ENCODE data around the gene ANKFY1. TPM values are rescaled to one million over a fixed set of nuclear protein-coding genes. Genes with fewer than 3 reads are reported as not detected.

Gene ANKFY1
- total RNA-seq, 1 donor from 2014 or later: 64.5 TPM

- peaks cover 13% of the 10 kb centered on the region for H3K4me1 Mint-ChIP-seq
- no peak for TF ChIP-seq CTCF (IDR thresholded peaks at IDR 0.05; ENCODE audit: unreplicated experiment)
- no peak overlapping the region for H3K4me3 Mint-ChIP-seq
- H3K27me3 Mint-ChIP-seq (ENCODE audit: low read depth): no peaks in the 10 kb centered on the region
- peaks cover 15% of the 10 kb centered on the region for H3K36me3 Mint-ChIP-seq
- H3K9me3 Mint-ChIP-seq: no peaks in the 10 kb centered on the region
- no peak for DNase-seq (ENCODE audit: low spot score in 2 of 2, unreplicated experiment in 2 of 2)
- peak overlapping the region; percentile 83 for H3K27ac Mint-ChIP-seq
Observed at GRCh38 chr17:4221163-4221562, 42.6 kb downstream of the ANKFY1 start.

GRCh38 chr17:4220655-4221054 is 43.1 kb downstream of the ANKFY1 start:
- H3K36me3 Mint-ChIP-seq: peaks cover 15% of the 10 kb centered on the region
- no peaks in the 10 kb centered on the region for H3K27me3 Mint-ChIP-seq (ENCODE audit: low read depth)
- TF ChIP-seq CTCF (IDR thresholded peaks at IDR 0.05; ENCODE audit: unreplicated experiment): no peak
- H3K9me3 Mint-ChIP-seq: no peaks in the 10 kb centered on the region
- DNase-seq (ENCODE audit: low spot score in 2 of 2, unreplicated experiment in 2 of 2): no peak
- peaks cover 15% of the 10 kb centered on the region for H3K4me1 Mint-ChIP-seq
- no peak overlapping the region for H3K4me3 Mint-ChIP-seq
- H3K27ac Mint-ChIP-seq: peak overlapping the region; percentile 83

DNA sequence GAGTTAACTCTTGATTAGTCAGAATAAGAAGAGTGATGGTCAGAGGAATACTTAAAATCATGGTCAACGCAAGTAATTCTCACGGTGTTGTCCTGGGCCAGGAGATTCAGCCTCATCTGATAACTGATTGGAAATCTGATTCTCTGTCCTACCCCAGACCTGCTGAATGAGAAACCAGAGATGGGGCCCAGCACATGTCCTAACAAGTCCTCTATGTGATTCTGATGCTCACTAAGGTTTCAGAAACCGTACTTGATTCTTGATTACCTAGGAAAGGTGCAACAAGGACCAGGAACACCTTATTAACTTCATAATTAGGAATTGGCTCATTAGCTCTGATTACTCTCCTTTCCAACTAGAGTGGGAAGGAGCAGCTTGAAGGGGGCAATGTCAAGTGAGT is 44.5 kb downstream of the ANKFY1 start:
- Mint-ChIP-seq H3K4me3 (no peak overlapping the region), H3K4me1 (peaks cover 20% of the 10 kb centered on the region), H3K9me3 (no peaks in the 10 kb centered on the region)

DNA sequence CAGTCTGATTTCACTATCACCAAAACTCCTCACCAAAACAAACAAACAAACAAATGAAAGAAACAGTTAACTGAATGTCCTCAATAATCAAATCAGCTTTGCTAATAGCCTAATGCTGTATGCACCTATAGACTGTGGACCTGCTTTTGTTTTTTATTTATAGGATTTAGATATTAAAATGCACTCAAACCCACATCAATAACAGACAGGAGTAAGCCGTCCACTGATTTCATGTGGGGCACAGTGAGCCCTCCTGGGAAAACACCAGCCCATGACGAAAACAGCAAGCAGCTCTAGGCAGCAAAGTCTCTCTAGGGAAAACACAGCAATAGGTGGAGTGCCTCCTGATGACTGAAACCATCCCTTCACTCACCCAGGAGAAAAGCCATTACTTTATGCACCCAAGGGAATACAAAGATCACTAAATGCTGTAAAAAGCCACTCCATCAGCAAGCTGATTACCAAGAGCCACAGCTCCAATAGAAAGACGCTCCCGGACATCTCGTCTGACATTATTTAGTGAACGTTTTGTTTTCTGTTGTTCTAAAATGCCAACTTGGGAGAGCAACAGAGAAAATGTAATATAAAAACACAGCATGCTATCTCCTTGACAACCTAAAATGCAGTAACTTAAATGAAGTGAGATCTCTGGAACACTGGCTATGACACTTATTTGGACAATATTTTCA is 47.8 kb downstream of the ANKFY1 start:
- Mint-ChIP-seq H3K9me3 (no peaks in the 10 kb centered on the region), H3K4me3 (no peak overlapping the region), H3K36me3 (peaks cover 2% of the 10 kb centered on the region), H3K4me1 (peaks cover 19% of the 10 kb centered on the region), H3K27ac (peak overlapping the region; percentile 59), H3K27me3 (ENCODE audit: low read depth) (no peaks in the 10 kb centered on the region)
- no peak for TF ChIP-seq CTCF (IDR thresholded peaks at IDR 0.05; ENCODE audit: unreplicated experiment)
- no peak for DNase-seq (ENCODE audit: low spot score in 2 of 2, unreplicated experiment in 2 of 2)

More for the DNA sequence above, 44.5 kb downstream of the ANKFY1 start:
- DNase-seq (ENCODE audit: low spot score in 2 of 2, unreplicated experiment in 2 of 2): no peak
- peaks cover 9% of the 10 kb centered on the region for H3K36me3 Mint-ChIP-seq
- no peak overlapping the region for H3K27ac Mint-ChIP-seq
- TF ChIP-seq CTCF (IDR thresholded peaks at IDR 0.05; ENCODE audit: unreplicated experiment): no peak
- H3K27me3 Mint-ChIP-seq (ENCODE audit: low read depth): no peaks in the 10 kb centered on the region

- Mint-ChIP-seq H3K4me3 (no peak overlapping the region), H3K27ac (no peak overlapping the region), H3K9me3 (no peaks in the 10 kb centered on the region), H3K27me3 (ENCODE audit: low read depth) (no peaks in the 10 kb centered on the region), H3K36me3 (peaks cover 11% of the 10 kb centered on the region), H3K4me1 (peaks cover 7% of the 10 kb centered on the region)
- DNase-seq (ENCODE audit: low spot score in 2 of 2, unreplicated experiment in 2 of 2): no peak
- TF ChIP-seq CTCF (IDR thresholded peaks at IDR 0.05; ENCODE audit: unreplicated experiment): no peak
Observed at GRCh38 chr17:4214157-4214556, 49.6 kb downstream of the ANKFY1 start.
